ENCODE results near the gene NTNG2.

NTNG2 gene

DNA sequence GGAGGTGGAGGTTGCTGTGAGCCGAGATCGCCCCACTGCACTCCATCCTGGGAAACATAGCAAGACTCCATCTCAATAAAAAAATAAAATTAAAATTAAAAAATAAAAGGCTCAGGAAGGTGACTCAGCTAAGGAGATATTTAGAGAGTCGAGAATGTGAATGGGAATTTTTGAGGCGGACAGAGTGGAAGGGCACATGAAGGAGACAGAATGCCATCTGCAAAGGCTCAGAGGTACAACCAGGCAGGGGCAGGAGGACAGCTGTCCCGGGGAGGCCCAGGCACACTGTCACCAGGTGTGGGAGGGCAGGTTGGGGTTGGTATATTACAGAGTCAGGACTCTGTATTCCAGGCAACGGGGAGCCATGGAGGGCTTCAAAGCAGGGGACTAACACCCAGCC, 35.5 kb downstream of the NTNG2 start:
- no peak for FAIRE-seq

DNA sequence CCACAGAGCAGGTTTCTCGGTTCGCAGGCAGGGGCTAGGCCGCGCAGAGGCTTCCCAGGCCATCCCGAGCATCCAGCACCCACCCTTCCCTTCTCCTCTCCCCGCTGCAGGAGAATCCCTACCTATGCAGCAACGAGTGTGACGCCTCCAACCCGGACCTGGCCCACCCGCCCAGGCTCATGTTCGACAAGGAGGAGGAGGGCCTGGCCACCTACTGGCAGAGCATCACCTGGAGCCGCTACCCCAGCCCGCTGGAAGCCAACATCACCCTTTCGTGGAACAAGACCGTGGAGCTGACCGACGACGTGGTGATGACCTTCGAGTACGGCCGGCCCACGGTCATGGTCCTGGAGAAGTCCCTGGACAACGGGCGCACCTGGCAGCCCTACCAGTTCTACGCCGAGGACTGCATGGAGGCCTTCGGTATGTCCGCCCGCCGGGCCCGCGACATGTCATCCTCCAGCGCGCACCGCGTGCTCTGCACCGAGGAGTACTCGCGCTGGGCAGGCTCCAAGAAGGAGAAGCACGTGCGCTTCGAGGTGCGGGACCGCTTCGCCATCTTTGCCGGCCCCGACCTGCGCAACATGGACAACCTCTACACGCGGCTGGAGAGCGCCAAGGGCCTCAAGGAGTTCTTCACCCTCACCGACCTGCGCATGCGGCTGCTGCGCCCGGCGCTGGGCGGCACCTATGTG, 36.1 kb downstream of the NTNG2 start:
- no peak for FAIRE-seq
- no peak for DNase-seq (ENCODE audit: insufficient read length)
- TF ChIP-seq POLR2A (IDR thresholded peaks at IDR 0.05; ENCODE audit: low read depth, low read length): no peak

More for the DNA sequence above, 35.5 kb downstream of the NTNG2 start:
- TF ChIP-seq POLR2AphosphoS5 (IDR thresholded peaks at IDR 0.05; ENCODE audit: low read depth, low read length): no peak
- DNase-seq (ENCODE audit: insufficient read length): no peak

DNA sequence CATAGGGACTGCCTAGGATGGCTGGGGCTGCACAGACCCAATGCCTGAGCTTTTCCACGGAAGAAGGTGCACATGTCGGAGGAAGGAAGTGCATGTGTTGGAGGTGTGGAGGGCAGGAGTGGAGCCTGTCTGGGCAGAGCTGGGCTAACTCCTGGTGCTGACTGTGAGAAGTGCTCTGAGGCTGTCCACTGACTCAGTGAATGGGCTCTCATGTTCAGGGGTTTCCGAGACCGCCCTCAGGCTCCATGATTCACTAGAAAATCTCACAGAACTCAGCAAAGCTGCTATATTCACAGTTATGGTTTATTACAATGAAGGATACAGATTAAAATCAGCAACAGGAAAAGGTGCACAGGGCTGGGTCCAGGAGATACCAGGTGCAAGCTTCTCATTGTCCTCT, 37.2 kb downstream of the NTNG2 start:
- TF ChIP-seq POLR2AphosphoS5 (IDR thresholded peaks at IDR 0.05; ENCODE audit: low read depth, low read length): no peak
- TF ChIP-seq POLR2A (IDR thresholded peaks at IDR 0.05; ENCODE audit: low read depth, low read length): no peak
- TF ChIP-seq TAF1 (IDR thresholded peaks at IDR 0.05; ENCODE audit: borderline replicate concordance, low read depth, low read length): no peak
- no peak for DNase-seq (ENCODE audit: insufficient read length)
- no peak for FAIRE-seq

DNA sequence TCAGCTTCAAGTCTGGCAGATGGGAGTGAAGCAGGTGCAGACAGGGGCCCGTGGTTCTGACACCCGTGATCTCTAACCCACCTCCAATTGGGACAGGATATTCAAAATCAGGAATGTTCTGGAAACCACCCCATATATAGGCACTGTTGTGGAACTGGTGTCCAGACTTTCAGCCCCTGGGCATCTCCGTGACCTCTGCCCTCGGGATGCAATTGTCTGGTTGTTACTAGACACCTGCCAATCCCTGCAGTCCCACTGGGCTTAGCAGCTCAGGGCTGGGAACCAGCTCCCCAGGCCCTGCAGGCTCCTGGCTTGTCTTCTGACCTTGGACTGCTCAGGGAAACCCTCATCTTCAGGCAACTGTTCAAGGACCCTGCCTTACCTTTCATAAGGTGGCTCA, 38.8 kb downstream of the NTNG2 start:
- DNase-seq (ENCODE audit: insufficient read length) (no peak), FAIRE-seq (no peak)
- no peak for TF ChIP-seq POLR2A (IDR thresholded peaks at IDR 0.05; ENCODE audit: low read depth, low read length)
- no peak for TF ChIP-seq POLR2AphosphoS5 (IDR thresholded peaks at IDR 0.05; ENCODE audit: low read depth, low read length)
- TF ChIP-seq TAF1 (IDR thresholded peaks at IDR 0.05; ENCODE audit: borderline replicate concordance, low read depth, low read length): no peak

DNA sequence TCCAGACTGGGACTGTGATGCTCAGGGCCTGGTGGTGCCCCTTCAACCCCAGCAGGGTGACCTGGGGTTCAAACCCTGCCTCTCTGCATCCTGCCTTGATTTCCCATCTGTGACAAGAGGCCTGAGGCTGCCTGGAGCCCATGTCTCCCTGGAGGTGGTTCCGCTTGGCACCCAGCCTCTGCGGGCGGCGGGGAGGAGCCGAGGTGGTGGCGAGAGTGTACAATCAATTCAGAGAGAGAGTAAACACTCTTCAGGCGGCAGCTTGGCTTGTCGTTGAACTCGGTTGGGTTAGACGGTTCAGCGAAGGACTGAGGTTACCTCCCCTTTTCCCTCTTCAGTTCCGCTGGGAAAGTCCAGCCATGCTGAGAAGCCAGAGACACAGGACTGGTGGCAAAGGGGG, 39.3 kb downstream of the NTNG2 start:
- FAIRE-seq (no peak), DNase-seq (ENCODE audit: insufficient read length) (no peak)
- TF ChIP-seq POLR2A (IDR thresholded peaks at IDR 0.05; ENCODE audit: low read depth, low read length) (no peak), TAF1 (IDR thresholded peaks at IDR 0.05; ENCODE audit: borderline replicate concordance, low read depth, low read length) (no peak), POLR2AphosphoS5 (IDR thresholded peaks at IDR 0.05; ENCODE audit: low read depth, low read length) (no peak)

DNA sequence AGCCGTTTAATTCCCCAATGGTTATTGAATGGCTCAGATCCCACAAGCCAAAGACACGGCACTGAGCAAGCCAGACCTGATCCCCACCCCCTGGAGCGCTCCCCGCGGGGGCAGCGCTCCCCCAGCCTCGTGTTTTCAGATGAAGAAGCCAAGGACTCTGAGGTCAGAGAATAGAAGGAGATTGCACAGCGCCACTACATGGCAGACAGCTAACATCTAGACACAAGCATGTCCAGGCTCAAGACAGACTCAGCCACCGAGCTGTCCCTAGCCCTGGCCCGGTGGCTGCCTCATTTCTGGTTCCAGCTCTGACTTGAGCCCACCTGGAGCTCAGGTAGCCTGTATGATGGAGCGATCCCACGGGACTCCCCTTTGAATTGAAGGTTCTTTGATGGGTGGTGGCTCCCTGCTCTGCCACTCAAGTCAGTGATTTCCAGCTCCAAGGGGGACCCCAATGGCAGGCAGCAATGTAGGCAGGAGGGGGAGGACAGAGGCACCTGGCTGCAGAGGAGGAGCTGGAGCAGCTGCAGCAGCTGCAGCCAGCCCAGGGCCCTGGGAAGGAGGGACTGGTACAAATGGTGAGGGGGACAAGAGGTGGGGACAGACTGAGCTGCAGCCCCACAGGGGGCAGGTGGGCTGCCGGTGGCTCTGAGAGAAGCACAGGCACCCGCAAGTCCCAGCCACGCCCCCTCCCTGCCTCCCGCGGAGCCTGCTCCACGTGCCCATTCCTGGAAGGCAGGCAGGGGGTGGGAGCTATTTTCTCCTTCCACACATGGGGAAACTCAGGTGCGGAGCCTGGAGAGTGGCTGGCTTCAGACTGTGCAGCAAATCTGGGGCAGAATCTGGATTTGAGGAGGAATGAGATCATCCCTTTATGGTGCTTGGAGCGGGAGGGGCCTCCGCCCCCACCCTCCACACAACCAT, 40.2 kb downstream of the NTNG2 start:
- no peak for TF ChIP-seq POLR2A (IDR thresholded peaks at IDR 0.05; ENCODE audit: low read depth, low read length)
- no peak for TF ChIP-seq POLR2AphosphoS5 (IDR thresholded peaks at IDR 0.05; ENCODE audit: low read depth, low read length)
- no peak for TF ChIP-seq TAF1 (IDR thresholded peaks at IDR 0.05; ENCODE audit: borderline replicate concordance, low read depth, low read length)
- DNase-seq (ENCODE audit: insufficient read length) (no peak), FAIRE-seq (no peak)

DNA sequence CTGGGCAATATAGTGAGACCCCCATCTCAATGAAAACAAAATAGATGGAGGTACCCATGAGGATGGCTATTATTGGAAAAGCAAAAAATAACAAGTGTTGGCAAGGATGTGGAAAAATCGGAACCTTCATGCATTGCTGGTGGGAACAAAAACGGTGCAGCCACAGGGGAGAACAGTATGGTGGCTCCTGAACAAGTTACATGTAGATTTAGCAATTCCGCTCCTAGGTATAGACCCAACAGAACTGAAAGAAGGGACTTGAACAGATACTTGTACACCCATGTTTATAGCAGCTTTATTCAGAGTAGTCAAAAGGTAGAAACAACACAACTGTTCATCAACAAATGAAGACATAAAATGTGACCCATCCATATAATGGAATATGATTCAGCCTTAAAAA, 43.0 kb downstream of the NTNG2 start:
- FAIRE-seq (no peak), DNase-seq (ENCODE audit: insufficient read length) (no peak)
- TF ChIP-seq TAF1 (IDR thresholded peaks at IDR 0.05; ENCODE audit: borderline replicate concordance, low read depth, low read length) (no peak), POLR2A (IDR thresholded peaks at IDR 0.05; ENCODE audit: low read depth, low read length) (no peak), POLR2AphosphoS5 (IDR thresholded peaks at IDR 0.05; ENCODE audit: low read depth, low read length) (no peak)

DNA sequence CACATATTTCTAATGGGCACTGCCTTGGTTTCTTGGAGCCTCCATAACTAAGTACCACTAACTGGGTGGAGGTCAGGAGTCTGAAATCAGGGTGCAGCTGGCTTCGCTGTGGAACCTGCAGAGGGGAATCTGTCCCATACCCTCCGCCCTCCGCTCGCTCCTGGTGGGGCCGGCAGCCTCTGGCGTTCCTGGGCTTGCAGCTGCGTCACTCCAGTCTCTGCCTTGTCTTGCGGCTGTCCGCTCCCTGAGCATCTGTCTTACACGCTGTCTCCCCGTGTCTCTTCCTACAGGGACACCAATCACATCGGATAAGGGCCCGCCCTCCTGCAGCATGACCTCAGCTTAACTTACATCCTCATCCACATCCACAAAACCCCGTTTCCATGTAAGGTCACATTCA, 45.4 kb downstream of the NTNG2 start:
- TF ChIP-seq TAF1 (IDR thresholded peaks at IDR 0.05; ENCODE audit: borderline replicate concordance, low read depth, low read length): no peak
- TF ChIP-seq POLR2AphosphoS5 (IDR thresholded peaks at IDR 0.05; ENCODE audit: low read depth, low read length): no peak
- FAIRE-seq: no peak
- no peak for DNase-seq (ENCODE audit: insufficient read length)

DNA sequence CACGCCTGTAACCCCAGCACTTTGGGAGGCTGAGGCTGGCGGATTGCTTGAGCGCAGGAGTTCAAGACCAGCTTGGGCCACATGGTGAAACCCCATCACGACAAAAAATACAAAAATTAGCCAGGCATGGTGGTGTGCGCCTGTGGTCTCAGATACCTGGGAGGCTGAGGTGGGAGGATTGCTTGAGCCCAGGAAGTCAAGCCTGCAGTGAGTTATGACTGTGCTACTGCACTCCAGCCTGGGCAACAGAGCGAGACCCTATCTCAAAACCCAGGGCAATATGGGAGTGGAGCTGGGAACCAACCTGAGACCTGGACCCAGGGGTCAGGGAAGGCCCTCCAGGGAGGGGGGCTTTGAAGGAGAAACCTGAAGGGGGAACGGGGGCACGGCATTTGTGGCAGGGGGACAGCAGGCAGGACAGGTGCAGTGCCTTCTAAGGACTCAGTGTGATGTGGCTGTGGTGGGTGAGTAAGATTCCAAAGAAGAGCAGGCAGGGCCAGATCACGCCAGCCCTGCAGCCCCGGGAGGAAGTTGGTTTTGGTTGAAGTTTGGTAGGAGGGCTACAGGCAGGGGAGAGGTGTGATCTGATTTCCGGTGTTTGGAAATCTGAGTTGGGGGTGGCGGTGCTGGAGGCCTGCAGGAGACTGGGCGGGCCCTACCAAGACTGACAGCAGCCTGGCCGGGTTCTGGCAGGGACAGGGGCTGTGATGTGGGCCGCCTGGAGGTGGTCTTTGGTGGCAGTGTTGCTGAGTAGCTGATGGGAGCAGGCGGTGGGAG, 46.2 kb downstream of the NTNG2 start:
- TF ChIP-seq TAF1 (IDR thresholded peaks at IDR 0.05; ENCODE audit: borderline replicate concordance, low read depth, low read length) (no peak), POLR2A (IDR thresholded peaks at IDR 0.05; ENCODE audit: low read depth, low read length) (no peak), POLR2AphosphoS5 (IDR thresholded peaks at IDR 0.05; ENCODE audit: low read depth, low read length) (no peak)
- FAIRE-seq (no peak), DNase-seq (ENCODE audit: insufficient read length) (no peak)

DNA sequence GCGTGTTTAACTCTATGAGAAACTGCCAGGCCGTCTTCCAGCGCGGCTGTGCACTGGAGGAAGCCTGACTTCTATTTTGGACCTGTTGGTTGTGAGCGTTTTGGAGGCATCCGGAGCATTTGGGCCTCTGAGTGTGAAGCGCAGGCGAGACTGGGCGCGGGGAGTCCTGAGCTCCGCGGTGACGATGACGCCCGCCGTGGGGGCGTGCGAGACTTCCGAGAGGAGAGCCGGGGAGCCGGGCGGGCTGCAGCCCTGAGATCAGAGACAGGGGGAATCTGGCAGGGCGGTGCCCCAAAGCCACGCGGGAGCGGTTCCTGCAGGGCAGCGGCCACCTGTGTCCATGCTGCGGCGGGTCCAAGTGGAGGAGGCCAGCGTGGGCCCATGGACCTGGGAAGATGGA, 47.4 kb downstream of the NTNG2 start:
- no peak for DNase-seq (ENCODE audit: insufficient read length)
- no peak for FAIRE-seq
- TF ChIP-seq TAF1 (IDR thresholded peaks at IDR 0.05; ENCODE audit: borderline replicate concordance, low read depth, low read length) (no peak), POLR2AphosphoS5 (IDR thresholded peaks at IDR 0.05; ENCODE audit: low read depth, low read length) (no peak), POLR2A (IDR thresholded peaks at IDR 0.05; ENCODE audit: low read depth, low read length) (no peak)

DNA sequence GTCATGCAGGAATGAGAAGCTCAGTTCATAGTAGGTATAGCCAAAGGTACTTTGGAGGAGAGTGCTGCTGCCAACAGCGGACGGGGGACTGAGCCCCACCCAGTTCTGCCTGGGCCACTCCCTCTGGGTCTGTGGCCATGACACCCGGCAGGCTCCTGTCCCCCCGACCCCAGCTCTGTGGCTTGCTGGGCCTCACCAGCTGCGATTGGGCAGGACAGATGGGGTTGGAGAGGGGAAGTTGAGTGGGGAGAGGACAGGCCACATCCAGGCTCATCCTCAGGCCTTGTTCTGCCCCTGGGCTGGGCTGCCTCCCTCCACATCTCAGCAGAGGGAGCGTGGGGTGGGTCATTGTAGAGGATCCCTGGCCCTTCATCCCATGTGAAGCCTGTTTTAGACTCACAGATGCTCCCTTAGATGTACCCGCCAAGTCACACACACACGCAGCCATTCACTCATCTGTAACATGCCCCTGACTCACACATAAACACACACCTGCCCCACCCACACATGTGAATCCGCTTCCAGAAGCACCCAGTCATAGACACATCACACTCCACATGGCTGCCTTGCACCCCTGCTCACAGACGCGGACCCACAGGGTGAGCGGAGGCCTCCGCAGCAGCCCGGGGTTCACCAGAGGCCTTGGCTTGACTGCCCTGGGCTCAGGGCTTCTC, 48.8 kb downstream of the NTNG2 start:
- FAIRE-seq (no peak), DNase-seq (ENCODE audit: insufficient read length) (no peak)
- TF ChIP-seq POLR2AphosphoS5 (IDR thresholded peaks at IDR 0.05; ENCODE audit: low read depth, low read length) (no peak), TAF1 (IDR thresholded peaks at IDR 0.05; ENCODE audit: borderline replicate concordance, low read depth, low read length) (no peak), POLR2A (IDR thresholded peaks at IDR 0.05; ENCODE audit: low read depth, low read length) (no peak)
